ENCODE results near the gene TIMM10B.

TIMM10B gene

DNA sequence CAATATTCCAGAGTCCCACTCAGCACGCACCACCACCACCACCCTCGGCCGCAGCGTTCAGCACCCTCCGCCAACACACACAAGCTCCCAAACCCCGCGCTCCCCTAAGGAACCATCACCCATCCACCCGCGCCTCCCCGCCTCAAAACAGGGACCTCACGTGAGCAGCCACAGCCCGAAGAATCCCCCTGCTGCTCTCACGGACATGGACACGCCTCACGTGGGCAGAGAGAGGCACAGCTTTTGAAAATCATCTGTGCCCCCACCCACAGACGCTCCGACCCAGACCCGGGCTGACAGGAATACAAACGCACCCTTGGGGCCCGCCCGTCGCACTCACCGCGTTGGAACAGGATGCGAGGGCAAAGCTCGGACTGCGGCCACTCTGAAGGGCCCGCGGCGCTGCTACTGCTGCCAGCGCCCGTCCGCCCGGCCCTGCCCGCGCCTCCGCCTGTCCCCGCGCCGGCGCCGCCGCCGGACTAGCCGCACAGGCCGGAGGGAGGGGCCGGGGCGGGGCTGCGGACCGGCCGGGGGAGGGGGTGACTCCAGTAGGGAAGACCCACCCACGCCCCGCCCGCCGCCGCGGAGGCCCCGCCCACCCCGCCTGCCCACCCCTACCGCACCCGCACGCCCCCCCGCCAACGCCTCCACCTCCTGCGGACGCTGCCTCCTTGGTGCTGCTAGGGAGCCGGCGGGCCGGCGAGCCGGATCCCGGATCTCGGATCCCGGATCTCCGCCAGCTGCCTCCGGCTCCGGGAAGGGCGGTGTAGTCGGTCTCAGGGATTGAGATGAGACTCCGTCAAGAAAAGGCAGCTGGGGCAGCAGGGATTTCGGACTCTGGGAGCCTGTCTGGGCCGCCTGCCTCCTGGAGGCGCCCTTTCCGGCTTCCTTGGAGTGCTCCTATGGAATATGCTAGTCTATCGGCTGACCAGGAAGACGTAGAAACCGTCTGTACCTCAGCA, 7.6 kb upstream of the TIMM10B start, which contains the start of gene TRIM3:
Gene TRIM3 (minus strand): TSS at position 491 of the 962 bp plus-strand sequence. CDS start 8,246 bp downstream, outside the sequence.
- peak within 1 kb of the TSS; percentile 88 for H3K14ac ChIP-seq (ENCODE audit: low read length)
- H3K79me1 ChIP-seq (ENCODE audit: low read length): peaks cover 11% of the 10 kb centered on the region
- peak within 1 kb of the TSS; percentile 90 for H2AFZ ChIP-seq (ENCODE audit: insufficient read depth, low read length, poor library complexity)
- H3K27ac ChIP-seq (ENCODE audit: low read depth, low read length): peak within 1 kb of the TSS; percentile 94
- H2BK5ac ChIP-seq (ENCODE audit: low read depth, low read length, poor library complexity): peak within 1 kb of the TSS; percentile 92
- H3K4me1 ChIP-seq (ENCODE audit: control insufficient read depth in 1 of 2, insufficient read depth in 2 of 2, low read length in 2 of 2): peaks cover 11 to 20% of the 10 kb centered on the region in 2 experiments
- H3K79me2 ChIP-seq (ENCODE audit: control insufficient read depth, insufficient read depth, low read length, poor library complexity): peaks cover 7% of the 10 kb centered on the region
- H3K4ac ChIP-seq (ENCODE audit: low read depth, low read length): peak within 1 kb of the TSS; percentile 52
- DNase-seq: peak; percentile 84 to 85
- H3K36me3 ChIP-seq (ENCODE audit: control insufficient read depth in 1 of 2, insufficient read depth in 2 of 2, low read length in 2 of 2): peaks cover 23 to 25% of the 10 kb centered on the region in 2 experiments
- H3K9me3 ChIP-seq (ENCODE audit: insufficient read depth, low read depth, low read length): no peaks in the 10 kb centered on the region
- H3K27me3 ChIP-seq (ENCODE audit: insufficient read depth, low read length): no peaks in the 10 kb centered on the region
- peak within 1 kb of the TSS; percentile 92 for H3K4me2 ChIP-seq (ENCODE audit: low read length)
- H3K4me3 ChIP-seq (ENCODE audit: low read depth, low read length): peak within 1 kb of the TSS; percentile 79
- WGBS (ENCODE audit: extremely low coverage, insufficient coverage, insufficient read length): no CpG with 5 or more reads among the region's 87 CpGs
- H4K12ac ChIP-seq (ENCODE audit: low read depth, low read length): peak within 1 kb of the TSS; percentile 93
- H2AK5ac ChIP-seq (ENCODE audit: low read length): peak within 1 kb of the TSS; percentile 71
- no peak within 1 kb of the TSS for H2BK12ac ChIP-seq (ENCODE audit: low read length)
- peak within 1 kb of the TSS; percentile 78 for H4K8ac ChIP-seq (ENCODE audit: low read depth, low read length)
- H3K9ac ChIP-seq (ENCODE audit: low read length): peak within 1 kb of the TSS; percentile 89
- peak within 1 kb of the TSS; percentile 82 for H4K91ac ChIP-seq (ENCODE audit: low read depth, low read length)
- peak within 1 kb of the TSS; percentile 81 for H2BK120ac ChIP-seq (ENCODE audit: insufficient read depth, low read length, poor library complexity)
- H3K23ac ChIP-seq (ENCODE audit: low read length): no peak within 1 kb of the TSS
- H3K18ac ChIP-seq (ENCODE audit: low read length): peak within 1 kb of the TSS; percentile 83

- H2BK120ac ChIP-seq (ENCODE audit: insufficient read depth, low read length, poor library complexity): peak overlapping the region; percentile 81
- peaks cover 11 to 14% of the 10 kb centered on the region in 2 experiments for H3K4me1 ChIP-seq (ENCODE audit: control insufficient read depth in 1 of 2, insufficient read depth in 2 of 2, low read length in 2 of 2)
- peaks cover 11% of the 10 kb centered on the region for H3K79me1 ChIP-seq (ENCODE audit: low read length)
- peak overlapping the region; percentile 92 for H3K4me2 ChIP-seq (ENCODE audit: low read length)
- peak overlapping the region; percentile 67 for H3K4me3 ChIP-seq (ENCODE audit: low read depth, low read length)
- no peak overlapping the region for H2BK12ac ChIP-seq (ENCODE audit: low read length)
- H3K18ac ChIP-seq (ENCODE audit: low read length): peak overlapping the region; percentile 35
- no peak overlapping the region for H3K23ac ChIP-seq (ENCODE audit: low read length)
- H4K8ac ChIP-seq (ENCODE audit: low read depth, low read length): peak overlapping the region; percentile 78
- no peaks in the 10 kb centered on the region for H3K27me3 ChIP-seq (ENCODE audit: insufficient read depth, low read length)
- H3K36me3 ChIP-seq (ENCODE audit: control insufficient read depth in 1 of 2, insufficient read depth in 2 of 2, low read length in 2 of 2): peaks cover 30 to 31% of the 10 kb centered on the region in 2 experiments
- H3K27ac ChIP-seq (ENCODE audit: low read depth, low read length): peak overlapping the region; percentile 94
- WGBS (ENCODE audit: extremely low coverage, insufficient coverage, insufficient read length): no CpG with 5 or more reads among the region's 7 CpGs
- H3K79me2 ChIP-seq (ENCODE audit: control insufficient read depth, insufficient read depth, low read length, poor library complexity): peaks cover 7% of the 10 kb centered on the region
- no peak overlapping the region for H2AK5ac ChIP-seq (ENCODE audit: low read length)
- H4K91ac ChIP-seq (ENCODE audit: low read depth, low read length): peak overlapping the region; percentile 82
- peak overlapping the region; percentile 92 for H2BK5ac ChIP-seq (ENCODE audit: low read depth, low read length, poor library complexity)
- H3K9ac ChIP-seq (ENCODE audit: low read length): peak overlapping the region; percentile 65
- H2AFZ ChIP-seq (ENCODE audit: insufficient read depth, low read length, poor library complexity): peak overlapping the region; percentile 85
- H3K14ac ChIP-seq (ENCODE audit: low read length): peak overlapping the region; percentile 88
- no peak overlapping the region for H3K4ac ChIP-seq (ENCODE audit: low read depth, low read length)
- no peak for DNase-seq
- H3K9me3 ChIP-seq (ENCODE audit: insufficient read depth, low read depth, low read length): no peaks in the 10 kb centered on the region
- H4K12ac ChIP-seq (ENCODE audit: low read depth, low read length): peak overlapping the region; percentile 93
These were observed 6.9 kb upstream of the TIMM10B start for GRCh38 chr11:6474413-6474792.

- Histone ChIP-seq H4K8ac (ENCODE audit: low read depth, low read length) (no peak overlapping the region), H3K79me1 (ENCODE audit: low read length) (peaks cover 11% of the 10 kb centered on the region), H3K14ac (ENCODE audit: low read length) (no peak overlapping the region), H3K27me3 (ENCODE audit: insufficient read depth, low read length) (no peaks in the 10 kb centered on the region), H2AFZ (ENCODE audit: insufficient read depth, low read length, poor library complexity) (no peak overlapping the region), H3K4ac (ENCODE audit: low read depth, low read length) (no peak overlapping the region), H3K23ac (ENCODE audit: low read length) (no peak overlapping the region), H3K4me2 (ENCODE audit: low read length) (no peak overlapping the region), H2BK120ac (ENCODE audit: insufficient read depth, low read length, poor library complexity) (no peak overlapping the region), H2BK12ac (ENCODE audit: low read length) (no peak overlapping the region), H2BK5ac (ENCODE audit: low read depth, low read length, poor library complexity) (no peak overlapping the region), H3K27ac (ENCODE audit: low read depth, low read length) (no peak overlapping the region), H4K91ac (ENCODE audit: low read depth, low read length) (no peak overlapping the region), H3K4me3 (ENCODE audit: low read depth, low read length) (no peak overlapping the region), H3K36me3 (ENCODE audit: control insufficient read depth in 1 of 2, insufficient read depth in 2 of 2, low read length in 2 of 2) (peaks cover 31 to 34% of the 10 kb centered on the region in 2 experiments), H2AK5ac (ENCODE audit: low read length) (no peak overlapping the region), H4K12ac (ENCODE audit: low read depth, low read length) (peak overlapping the region; percentile 13), H3K9me3 (ENCODE audit: insufficient read depth, low read depth, low read length) (no peaks in the 10 kb centered on the region), H3K9ac (ENCODE audit: low read length) (no peak overlapping the region), H3K79me2 (ENCODE audit: control insufficient read depth, insufficient read depth, low read length, poor library complexity) (peaks cover 7% of the 10 kb centered on the region), H3K4me1 (ENCODE audit: control insufficient read depth in 1 of 2, insufficient read depth in 2 of 2, low read length in 2 of 2) (peaks cover 11 to 14% of the 10 kb centered on the region in 2 experiments), H3K18ac (ENCODE audit: low read length) (no peak overlapping the region)
- peak; percentile 40 to 44 for DNase-seq
- no CpG with 5 or more reads among the region's 3 CpGs for WGBS (ENCODE audit: extremely low coverage, insufficient coverage, insufficient read length)
These were observed 6.3 kb upstream of the TIMM10B start for GRCh38 chr11:6474806-6475500.

- no peak overlapping the region for H4K8ac ChIP-seq (ENCODE audit: low read depth, low read length)
- H3K14ac ChIP-seq (ENCODE audit: low read length): no peak overlapping the region
- no peak overlapping the region for H3K9ac ChIP-seq (ENCODE audit: low read length)
- H3K9me3 ChIP-seq (ENCODE audit: insufficient read depth, low read depth, low read length): no peaks in the 10 kb centered on the region
- peaks cover 31 to 34% of the 10 kb centered on the region in 2 experiments for H3K36me3 ChIP-seq (ENCODE audit: control insufficient read depth in 1 of 2, insufficient read depth in 2 of 2, low read length in 2 of 2)
- H3K4me1 ChIP-seq (ENCODE audit: control insufficient read depth in 1 of 2, insufficient read depth in 2 of 2, low read length in 2 of 2): peaks cover 15 to 19% of the 10 kb centered on the region in 2 experiments
- DNase-seq: peak in 1 of 2 donors; percentile 25
- no peak overlapping the region for H2BK120ac ChIP-seq (ENCODE audit: insufficient read depth, low read length, poor library complexity)
- H3K18ac ChIP-seq (ENCODE audit: low read length): no peak overlapping the region
- no peak overlapping the region for H3K4me3 ChIP-seq (ENCODE audit: low read depth, low read length)
- no peak overlapping the region for H3K23ac ChIP-seq (ENCODE audit: low read length)
- peaks cover 13% of the 10 kb centered on the region for H3K79me2 ChIP-seq (ENCODE audit: control insufficient read depth, insufficient read depth, low read length, poor library complexity)
- H3K27ac ChIP-seq (ENCODE audit: low read depth, low read length): no peak overlapping the region
- H4K12ac ChIP-seq (ENCODE audit: low read depth, low read length): no peak overlapping the region
- H3K4me2 ChIP-seq (ENCODE audit: low read length): no peak overlapping the region
- H3K79me1 ChIP-seq (ENCODE audit: low read length): peaks cover 14% of the 10 kb centered on the region
- no peak overlapping the region for H4K91ac ChIP-seq (ENCODE audit: low read depth, low read length)
- H3K27me3 ChIP-seq (ENCODE audit: insufficient read depth, low read length): no peaks in the 10 kb centered on the region
- H2AFZ ChIP-seq (ENCODE audit: insufficient read depth, low read length, poor library complexity): no peak overlapping the region
- H2BK12ac ChIP-seq (ENCODE audit: low read length): no peak overlapping the region
- WGBS (ENCODE audit: extremely low coverage, insufficient coverage, insufficient read length): no CpG with 5 or more reads among the region's 5 CpGs
- no peak overlapping the region for H2AK5ac ChIP-seq (ENCODE audit: low read length)
- H2BK5ac ChIP-seq (ENCODE audit: low read depth, low read length, poor library complexity): no peak overlapping the region
- no peak overlapping the region for H3K4ac ChIP-seq (ENCODE audit: low read depth, low read length)
These were observed 5.4 kb upstream of the TIMM10B start for GRCh38 chr11:6475936-6476335.

All from trophoblast cell (in vitro differentiated cells and primary cell).